NB4 (cell line): Measurements from ENCODE around the gene ATG4B.

Source experiments
- CTCF ChIP-seq: IDR thresholded peaks from one replicate; pipeline ENCODE4 v1.5.1; 2012; ENCODE audit warnings: low read depth, low read length
- MAX ChIP-seq: IDR thresholded peaks from 2 replicates; pipeline ENCODE4 v1.6.1; 2011; ENCODE audit warnings: low read depth, low read length
- MYC ChIP-seq: IDR thresholded peaks from 2 replicates; pipeline ENCODE4 v1.6.1; 2011; ENCODE audit warnings: low read depth, low read length
- POLR2A ChIP-seq: IDR thresholded peaks from 2 replicates; pipeline ENCODE4 v1.6.1; 2011; ENCODE audit warnings: mild to moderate bottlenecking; ENCODE audit not compliant: insufficient read length; ENCODE audit errors: extremely low read depth

GRCh38 chr2:241670333-241671110 is 33.0 kb downstream of the ATG4B start:
- TF ChIP-seq CTCF (no peak), POLR2A (no peak), MAX (no peak), MYC (no peak)
